Fibroblast of lung (primary cell): ENCODE results near the gene RS1. TPM values are rescaled to one million over a fixed set of nuclear protein-coding genes. Genes with fewer than 3 reads are reported as not detected.

Experiments used
- DNase-seq, 2 donors: peaks; one replicate each; pipeline versions ENCODE4 v3.0.0 to v3.0.0-alpha.2; 2010; ENCODE audit warnings: low read depth in 2 of 2
- H2AFZ ChIP-seq: 2 replicates; pipeline ENCODE4 v1.5.1; 2012; ENCODE audit warnings: low read length, control low read depth, inconsistent platforms
- H3K27ac ChIP-seq: 2 replicates; pipeline ENCODE4 v1.5.1; 2011; ENCODE audit warnings: low read length, control low read depth; ENCODE audit not compliant: insufficient read depth
- H3K27me3 ChIP-seq: 2 replicates; pipeline ENCODE4 v1.5.1; 2011; ENCODE audit warnings: mild to moderate bottlenecking, low read length; ENCODE audit not compliant: control insufficient read depth, insufficient read depth
- H3K36me3 ChIP-seq: 2 replicates; pipeline ENCODE4 v1.5.1; 2011; ENCODE audit warnings: low read length; ENCODE audit not compliant: control insufficient read depth, insufficient read depth
- H3K4me1 ChIP-seq: 2 replicates; pipeline ENCODE4 v1.5.1; 2011; ENCODE audit warnings: low read length; ENCODE audit not compliant: control insufficient read depth, insufficient read depth; ENCODE audit errors: extremely low read depth
- H3K4me2 ChIP-seq: 2 replicates; pipeline ENCODE4 v1.5.1; 2011; ENCODE audit warnings: low read length, control low read depth; ENCODE audit not compliant: insufficient read depth; ENCODE audit errors: extremely low read depth
- H3K4me3 ChIP-seq, 4 experiments: fragments of 200-600 bp in 1 of 4; sonication (generic) in 1 of 4; replicated peaks in 1 of 4; 2 replicates each; pipeline ENCODE4 v1.5.1; 2011 to 2016; ENCODE audit warnings: low read length in 4 of 4, low read depth in 3 of 4, mild to moderate bottlenecking in 3 of 4, control low read depth in 2 of 4, inconsistent platforms in 1 of 4, mixed read lengths in 1 of 4; ENCODE audit not compliant: insufficient read depth in 1 of 4; ENCODE audit errors: control extremely low read depth in 1 of 4
- H3K79me2 ChIP-seq: 2 replicates; pipeline ENCODE4 v1.5.1; 2012; ENCODE audit warnings: mild to moderate bottlenecking, low read length, inconsistent platforms; ENCODE audit not compliant: control insufficient read depth, insufficient read depth
- H3K9ac ChIP-seq: 2 replicates; pipeline ENCODE4 v1.5.1; 2011; ENCODE audit warnings: mild to moderate bottlenecking, low read length, control low read depth; ENCODE audit not compliant: insufficient read depth
- H3K9me3 ChIP-seq: 2 replicates; pipeline ENCODE4 v1.5.1; 2012; ENCODE audit warnings: low read depth, low read length; ENCODE audit not compliant: control insufficient read depth, insufficient read depth
- H4K20me1 ChIP-seq: 2 replicates; pipeline ENCODE4 v1.5.1; 2011; ENCODE audit warnings: low read length; ENCODE audit not compliant: control insufficient read depth, insufficient read depth; ENCODE audit errors: extremely low read depth
- EZH2 ChIP-seq: IDR thresholded peaks from 2 replicates; pipeline ENCODE4 v1.5.1; 2012; ENCODE audit warnings: low read length, control low read depth, mild to moderate bottlenecking; ENCODE audit errors: missing control alignments
- polyA plus RNA-seq, 2 donors: library from polyadenylated mRNA; depleted of rRNA in 1 of 2; stranded (reverse) in 1 of 2; unstranded in 1 of 2; fragments of >200 nt; gene quantifications; 2 replicates each; pipeline ENCODE4 v1.2.1, GENCODE V29; 2011 to 2012; ENCODE audit warnings: missing spikeins in 1 of 2
- total RNA-seq: library from RNA; depleted of rRNA; stranded (reverse); fragments of >200 nt; gene quantifications from 2 replicates; pipeline ENCODE4 v1.2.1, GENCODE V29; 2014
- TF ChIP-seq, protein P1 (sequence below), 2 donors: IDR thresholded peaks in 1 of 2; conservative IDR thresholded peaks in 1 of 2; 1 replicate in 1 of 2; 2 replicates in 1 of 2; pipeline ENCODE4 v1.5.1; 2011 to 2012; ENCODE audit warnings: low read length in 2 of 2, control low read depth in 1 of 2, inconsistent platforms in 1 of 2, low read depth in 1 of 2, mild to moderate bottlenecking in 1 of 2

Gene RS1
- total and polyA plus RNA-seq, 2 donors (not counting 1 experiment from before 2014, with no cell fraction given), result not detected

- TF ChIP-seq, protein P1, sequence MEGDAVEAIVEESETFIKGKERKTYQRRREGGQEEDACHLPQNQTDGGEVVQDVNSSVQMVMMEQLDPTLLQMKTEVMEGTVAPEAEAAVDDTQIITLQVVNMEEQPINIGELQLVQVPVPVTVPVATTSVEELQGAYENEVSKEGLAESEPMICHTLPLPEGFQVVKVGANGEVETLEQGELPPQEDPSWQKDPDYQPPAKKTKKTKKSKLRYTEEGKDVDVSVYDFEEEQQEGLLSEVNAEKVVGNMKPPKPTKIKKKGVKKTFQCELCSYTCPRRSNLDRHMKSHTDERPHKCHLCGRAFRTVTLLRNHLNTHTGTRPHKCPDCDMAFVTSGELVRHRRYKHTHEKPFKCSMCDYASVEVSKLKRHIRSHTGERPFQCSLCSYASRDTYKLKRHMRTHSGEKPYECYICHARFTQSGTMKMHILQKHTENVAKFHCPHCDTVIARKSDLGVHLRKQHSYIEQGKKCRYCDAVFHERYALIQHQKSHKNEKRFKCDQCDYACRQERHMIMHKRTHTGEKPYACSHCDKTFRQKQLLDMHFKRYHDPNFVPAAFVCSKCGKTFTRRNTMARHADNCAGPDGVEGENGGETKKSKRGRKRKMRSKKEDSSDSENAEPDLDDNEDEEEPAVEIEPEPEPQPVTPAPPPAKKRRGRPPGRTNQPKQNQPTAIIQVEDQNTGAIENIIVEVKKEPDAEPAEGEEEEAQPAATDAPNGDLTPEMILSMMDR (conservative IDR thresholded peaks at IDR 0.05 in 1 of 2, IDR thresholded peaks at IDR 0.05 in 1 of 2; ENCODE audit: low read depth in 1 of 2, low read length in 2 of 2), result no peak
- TF ChIP-seq EZH2, result no peak
- H4K20me1 ChIP-seq, result no peaks in the 10 kb centered on the region
- no peaks in the 10 kb centered on the region for H3K9me3 ChIP-seq
- no peaks in the 10 kb centered on the region for H3K36me3 ChIP-seq
- H3K4me1 ChIP-seq, result no peaks in the 10 kb centered on the region
- no peak overlapping the region for H3K27ac ChIP-seq
- H2AFZ ChIP-seq, result no peak overlapping the region
- DNase-seq, result no peak
- H3K27me3 ChIP-seq, result no peaks in the 10 kb centered on the region
- H3K4me3 ChIP-seq, result no peak overlapping the region
- H3K4me2 ChIP-seq, result no peak overlapping the region
- H3K9ac ChIP-seq, result no peak overlapping the region
- no peaks in the 10 kb centered on the region for H3K79me2 ChIP-seq
These were observed 5.3 kb downstream of the RS1 start for GRCh38 chrX:18666614-18667013.

GRCh38 chrX:18664947-18665346 lies 7.0 kb downstream of the RS1 start:
- no peaks in the 10 kb centered on the region for H3K36me3 ChIP-seq
- H3K4me1 ChIP-seq, result no peaks in the 10 kb centered on the region
- no peaks in the 10 kb centered on the region for H3K9me3 ChIP-seq
- no peak overlapping the region for H3K27ac ChIP-seq
- no peak overlapping the region for H2AFZ ChIP-seq
- TF ChIP-seq EZH2, result no peak
- TF ChIP-seq, protein P1 (conservative IDR thresholded peaks at IDR 0.05 in 1 of 2, IDR thresholded peaks at IDR 0.05 in 1 of 2; ENCODE audit: low read depth in 1 of 2, low read length in 2 of 2), result no peak
- no peaks in the 10 kb centered on the region for H3K79me2 ChIP-seq
- H3K4me2 ChIP-seq, result no peak overlapping the region
- H3K27me3 ChIP-seq, result no peaks in the 10 kb centered on the region
- H3K4me3 ChIP-seq, result no peak overlapping the region
- no peaks in the 10 kb centered on the region for H4K20me1 ChIP-seq
- H3K9ac ChIP-seq, result no peak overlapping the region
- no peak for DNase-seq

DNA sequence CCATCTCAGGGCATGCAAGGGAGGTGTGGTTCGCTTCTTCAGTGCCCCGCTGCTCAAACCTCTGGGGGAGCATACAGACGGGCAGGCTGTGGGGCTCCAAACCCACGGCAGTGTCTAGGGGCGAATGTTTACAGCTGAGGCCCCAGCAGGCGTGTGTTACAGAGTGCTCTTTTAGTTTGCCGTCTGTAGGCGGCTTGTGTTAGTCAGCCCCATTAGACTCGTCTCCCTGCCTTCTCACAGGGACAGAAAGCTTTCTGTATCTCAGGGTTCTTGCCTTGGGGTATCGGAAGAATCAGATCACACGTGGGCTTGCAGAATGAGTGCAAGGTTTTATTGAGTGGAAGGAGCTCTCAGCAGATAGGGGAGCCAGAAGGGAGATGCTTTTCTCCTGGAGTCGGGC lies 10.6 kb downstream of the RS1 start:
- Histone ChIP-seq H3K4me1 (no peaks in the 10 kb centered on the region), H3K4me3 (no peak overlapping the region), H2AFZ (no peak overlapping the region), H3K36me3 (no peaks in the 10 kb centered on the region), H3K9ac (no peak overlapping the region), H3K27ac (no peak overlapping the region), H3K9me3 (no peaks in the 10 kb centered on the region), H4K20me1 (no peaks in the 10 kb centered on the region), H3K27me3 (no peaks in the 10 kb centered on the region), H3K4me2 (no peak overlapping the region), H3K79me2 (no peaks in the 10 kb centered on the region)
- TF ChIP-seq, protein P1 (conservative IDR thresholded peaks at IDR 0.05 in 1 of 2, IDR thresholded peaks at IDR 0.05 in 1 of 2; ENCODE audit: low read depth in 1 of 2, low read length in 2 of 2), result no peak
- no peak for DNase-seq
